ENCODE results near the gene GDF10. TPM values are rescaled to one million over a fixed set of nuclear protein-coding genes. Genes with fewer than 3 reads are reported as not detected.

Gene GDF10
- total RNA-seq, 1 donor = not detected

- no peak overlapping the region for H3K4me3 ChIP-seq (ENCODE audit: low read depth, low read length)
- no peak for DNase-seq (ENCODE audit: low read depth)
- no peak for TF ChIP-seq CTCF (IDR thresholded peaks at IDR 0.05; ENCODE audit: insufficient read depth, low read depth, low read length)
Measured at GRCh38 chr10:47354900-47355299, 54.9 kb downstream of the GDF10 start.

GRCh38 chr10:47356708-47357107, 56.7 kb downstream of the GDF10 start:
- TF ChIP-seq CTCF (IDR thresholded peaks at IDR 0.05; ENCODE audit: insufficient read depth, low read depth, low read length) = no peak
- DNase-seq (ENCODE audit: low read depth) = no peak
- H3K4me3 ChIP-seq (ENCODE audit: low read depth, low read length) = no peak overlapping the region

GRCh38 chr10:47357131-47357582, 57.2 kb downstream of the GDF10 start:
- DNase-seq (ENCODE audit: low read depth) = no peak
- TF ChIP-seq CTCF (IDR thresholded peaks at IDR 0.05; ENCODE audit: insufficient read depth, low read depth, low read length) = no peak
- H3K4me3 ChIP-seq (ENCODE audit: low read depth, low read length) = no peak overlapping the region

- no peak for DNase-seq (ENCODE audit: low read depth)
- H3K4me3 ChIP-seq (ENCODE audit: low read depth, low read length) = no peak overlapping the region
- TF ChIP-seq CTCF (IDR thresholded peaks at IDR 0.05; ENCODE audit: insufficient read depth, low read depth, low read length) = no peak
Measured at GRCh38 chr10:47357911-47358310, 57.9 kb downstream of the GDF10 start.

- TF ChIP-seq CTCF (IDR thresholded peaks at IDR 0.05; ENCODE audit: insufficient read depth, low read depth, low read length) = no peak
- DNase-seq (ENCODE audit: low read depth) = no peak
- H3K4me3 ChIP-seq (ENCODE audit: low read depth, low read length) = no peak overlapping the region
Measured at GRCh38 chr10:47358457-47358856, 58.5 kb downstream of the GDF10 start.

GRCh38 chr10:47359101-47359500, 59.1 kb downstream of the GDF10 start:
- TF ChIP-seq CTCF (IDR thresholded peaks at IDR 0.05; ENCODE audit: insufficient read depth, low read depth, low read length) = no peak
- DNase-seq (ENCODE audit: low read depth) = no peak
- H3K4me3 ChIP-seq (ENCODE audit: low read depth, low read length) = no peak overlapping the region
